T-helper 17 cell (primary cell): ENCODE data around the gene METTL6. TPM values are rescaled to one million over a fixed set of nuclear protein-coding genes. Genes with fewer than 3 reads are reported as not detected.
"Not testable (repeated sequence)": the region's sequence is repeated elsewhere in the genome, so short reads cannot be mapped to it uniquely, and the experiment has no call there.

Source experiments
- ATAC-seq: fragments of 150-1000 bp; cut with Tn5 transposase; 2 replicates; pipeline ENCODE4 v1.10.0; 2021; ENCODE audit warnings: mild to moderate bottlenecking, moderate library complexity
- DNase-seq, 3 donors: peaks; one replicate each; pipeline versions ENCODE4 v3.0.0 to v3.0.0-alpha.2; 2020 to 2021
- H3K9me3 ChIP-seq: one replicate; pipeline ENCODE4 v1.7.0; 2013; ENCODE audit warnings: low read length, mild to moderate bottlenecking; ENCODE audit not compliant: control insufficient read depth, poor library complexity, severe bottlenecking
- H3K27ac Mint-ChIP-seq: one replicate; pipeline ENCODE4 v1.8.0; 2022; ENCODE audit warnings: mild to moderate bottlenecking, moderate library complexity, mixed read lengths
- H3K27me3 Mint-ChIP-seq: one replicate; pipeline ENCODE4 v1.8.0; 2022; ENCODE audit warnings: mixed read lengths
- H3K36me3 Mint-ChIP-seq: one replicate; pipeline ENCODE4 v1.8.0; 2022; ENCODE audit warnings: low read depth, mixed read lengths
- H3K4me1 Mint-ChIP-seq: one replicate; pipeline ENCODE4 v1.8.0; 2022; ENCODE audit warnings: mild to moderate bottlenecking, mixed read lengths
- H3K4me3 Mint-ChIP-seq: one replicate; pipeline ENCODE4 v1.8.0; 2022; ENCODE audit warnings: mild to moderate bottlenecking, moderate library complexity, mixed read lengths
- total RNA-seq, 4 donors: library from RNA in 2 of 4; stranded (reverse) in 2 of 4; gene quantifications; one replicate each; pipeline ENCODE4 v1.2.3 and lab custom pipeline; 2022 to 2026

METTL6 gene
- total RNA-seq, 2 donors from 2014 or later: 6.5 to 8.6 TPM

DNA sequence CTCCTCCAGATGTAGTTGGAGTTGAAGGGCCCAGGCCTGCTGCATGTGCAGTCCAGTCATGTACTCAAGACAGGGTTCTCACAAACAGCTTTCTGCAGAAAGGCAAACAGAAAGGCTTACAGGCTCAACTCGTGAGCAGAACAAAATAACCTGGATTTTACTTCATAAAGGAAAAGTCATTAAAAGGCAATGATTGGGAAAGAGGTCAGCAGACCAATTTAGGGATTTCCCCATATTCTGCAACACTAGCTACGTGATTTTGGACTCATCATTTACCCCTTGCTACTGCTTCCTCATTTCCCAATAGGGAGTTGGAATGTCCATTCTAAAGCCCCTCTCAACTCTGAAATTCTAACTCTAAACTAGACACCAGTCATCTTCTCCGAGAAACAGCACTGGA lies 18.1 kb downstream of the METTL6 start:
- no peaks in the 10 kb centered on the region for H3K9me3 ChIP-seq
- ATAC-seq (no peak), DNase-seq (no peak)
- Mint-ChIP-seq H3K27ac (no peak overlapping the region), H3K36me3 (no peaks in the 10 kb centered on the region), H3K27me3 (no peaks in the 10 kb centered on the region), H3K4me1 (peaks cover 4% of the 10 kb centered on the region), H3K4me3 (no peak overlapping the region)

DNA sequence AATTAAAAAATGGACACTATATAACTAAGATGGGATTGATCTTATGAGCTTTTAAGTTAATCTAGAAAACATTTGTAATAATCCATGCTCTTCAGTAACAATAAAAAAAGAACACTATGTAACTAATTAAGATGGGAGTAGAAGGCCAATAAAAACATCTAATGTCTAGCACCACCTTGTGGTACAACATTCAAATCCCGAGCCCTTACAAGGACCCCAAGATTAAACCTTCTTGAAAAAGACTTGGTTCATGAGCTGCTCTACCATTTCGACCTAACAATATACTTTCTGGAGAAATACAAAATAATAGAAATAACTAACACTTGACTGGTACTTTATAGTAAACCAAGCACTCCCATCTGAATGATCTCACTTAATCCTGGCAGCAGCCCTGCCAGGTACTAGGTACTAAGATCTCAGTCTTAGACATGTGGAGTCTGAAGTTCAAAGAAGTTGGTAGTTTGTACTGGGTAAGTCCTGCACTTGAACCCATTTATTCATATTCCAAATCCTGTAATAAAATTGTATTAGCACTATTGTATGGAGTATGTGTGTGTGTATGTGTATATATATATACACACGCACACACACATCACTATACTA lies 21.8 kb downstream of the METTL6 start:
- Mint-ChIP-seq H3K4me3 (no peak overlapping the region), H3K4me1 (peaks cover 14% of the 10 kb centered on the region), H3K36me3 (no peaks in the 10 kb centered on the region), H3K27ac (no peak overlapping the region), H3K27me3 (no peaks in the 10 kb centered on the region)
- DNase-seq (no peak), ATAC-seq (peak; percentile 75)
- H3K9me3 ChIP-seq: no peaks in the 10 kb centered on the region

DNA sequence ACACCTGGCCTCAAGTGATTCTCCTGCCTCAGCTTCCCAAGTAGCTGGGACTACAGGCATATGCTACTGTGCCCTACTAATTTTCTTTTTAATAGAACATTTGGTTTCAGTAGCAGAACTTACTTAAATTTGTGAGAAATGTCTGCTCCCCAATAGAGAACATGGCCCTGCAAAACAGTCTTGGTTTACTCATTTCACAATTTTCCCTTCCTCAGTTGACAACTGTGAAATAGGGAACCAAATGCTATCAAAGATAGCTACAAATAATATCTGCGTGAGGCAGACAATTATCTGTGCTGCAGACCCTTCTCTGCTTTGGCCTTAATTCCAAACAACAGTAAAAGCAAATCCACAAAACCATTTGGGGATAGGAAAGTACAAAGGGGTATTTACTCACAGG lies 22.6 kb downstream of the METTL6 start:
- Mint-ChIP-seq H3K4me3 (no peak overlapping the region), H3K36me3 (no peaks in the 10 kb centered on the region), H3K4me1 (peaks cover 21% of the 10 kb centered on the region), H3K27ac (no peak overlapping the region), H3K27me3 (no peaks in the 10 kb centered on the region)
- ATAC-seq (no peak), DNase-seq (no peak)
- no peaks in the 10 kb centered on the region for H3K9me3 ChIP-seq

DNA sequence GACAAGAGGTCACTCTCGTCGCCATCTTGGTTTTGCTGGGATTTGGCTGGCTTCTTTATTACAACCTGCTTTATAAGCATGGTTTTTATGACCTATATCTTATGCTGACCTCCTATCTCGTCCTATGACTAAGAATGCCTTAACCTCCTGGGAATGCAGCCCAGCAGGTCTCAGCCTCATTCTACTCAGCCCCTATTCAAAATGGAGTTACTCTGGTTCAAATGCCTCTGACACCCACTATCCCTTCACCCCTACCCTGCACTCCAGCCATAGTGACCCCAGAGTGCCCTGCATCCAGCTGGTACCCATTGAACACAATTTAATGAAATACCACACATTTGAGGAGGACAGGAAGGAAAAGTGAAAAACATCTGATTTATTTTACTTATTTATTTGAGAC lies 23.4 kb downstream of the METTL6 start:
- DNase-seq (no peak), ATAC-seq (no peak)
- no peaks in the 10 kb centered on the region for H3K9me3 ChIP-seq
- H3K4me3 Mint-ChIP-seq: no peak overlapping the region
- H3K4me1 Mint-ChIP-seq: peaks cover 29% of the 10 kb centered on the region
- H3K27ac Mint-ChIP-seq: no peak overlapping the region
- H3K27me3 Mint-ChIP-seq: no peaks in the 10 kb centered on the region
- H3K36me3 Mint-ChIP-seq: no peaks in the 10 kb centered on the region

DNA sequence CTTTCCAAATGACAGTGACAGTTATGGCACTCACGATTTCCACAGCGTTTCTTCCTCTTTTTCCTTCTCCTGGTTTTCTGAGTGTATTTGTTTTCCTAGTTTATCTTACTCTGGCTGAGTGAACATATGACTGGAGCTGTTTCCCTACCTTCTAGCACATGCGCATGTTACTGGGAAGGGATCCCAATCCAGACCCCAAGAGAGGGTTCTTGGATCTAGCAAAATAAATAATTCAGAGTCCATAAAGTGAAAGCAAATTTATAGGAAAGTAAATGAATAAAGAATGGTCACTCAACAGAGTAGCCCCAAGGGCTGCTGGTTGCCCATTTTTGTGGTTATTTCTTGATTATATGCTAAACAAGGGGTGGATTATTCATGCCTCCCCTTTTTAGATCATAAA lies 23.8 kb downstream of the METTL6 start:
- Mint-ChIP-seq H3K36me3 (no peaks in the 10 kb centered on the region), H3K4me1 (peaks cover 29% of the 10 kb centered on the region), H3K4me3 (no peak overlapping the region), H3K27ac (no peak overlapping the region), H3K27me3 (no peaks in the 10 kb centered on the region)
- H3K9me3 ChIP-seq: no peaks in the 10 kb centered on the region
- no peak for DNase-seq
- no peak for ATAC-seq

DNA sequence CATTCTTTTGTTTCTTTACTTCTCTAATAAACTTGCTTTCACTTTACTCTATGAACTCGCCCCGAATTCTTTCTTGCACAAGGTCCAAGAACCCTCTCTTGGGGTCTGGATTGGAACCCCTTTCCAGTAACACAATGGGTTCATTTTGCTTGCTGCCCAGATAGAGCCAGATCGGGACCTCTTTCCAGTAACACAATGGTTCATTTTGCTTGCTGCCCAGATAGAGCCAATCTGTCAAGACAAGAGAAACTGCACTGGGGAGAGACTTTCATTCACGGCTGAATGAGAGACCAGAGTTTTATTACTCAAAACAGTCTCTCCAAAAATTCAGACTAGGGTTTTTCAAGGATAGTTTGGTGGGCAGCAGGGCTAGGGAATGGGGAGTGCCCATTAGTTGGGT lies 25.4 kb downstream of the METTL6 start:
- Mint-ChIP-seq H3K4me3 (peak overlapping the region; percentile 41), H3K36me3 (no peaks in the 10 kb centered on the region), H3K27ac (no peak overlapping the region), H3K4me1 (peaks cover 30% of the 10 kb centered on the region), H3K27me3 (no peaks in the 10 kb centered on the region)
- no peak for DNase-seq
- H3K9me3 ChIP-seq: no peaks in the 10 kb centered on the region
- ATAC-seq: no peak

DNA sequence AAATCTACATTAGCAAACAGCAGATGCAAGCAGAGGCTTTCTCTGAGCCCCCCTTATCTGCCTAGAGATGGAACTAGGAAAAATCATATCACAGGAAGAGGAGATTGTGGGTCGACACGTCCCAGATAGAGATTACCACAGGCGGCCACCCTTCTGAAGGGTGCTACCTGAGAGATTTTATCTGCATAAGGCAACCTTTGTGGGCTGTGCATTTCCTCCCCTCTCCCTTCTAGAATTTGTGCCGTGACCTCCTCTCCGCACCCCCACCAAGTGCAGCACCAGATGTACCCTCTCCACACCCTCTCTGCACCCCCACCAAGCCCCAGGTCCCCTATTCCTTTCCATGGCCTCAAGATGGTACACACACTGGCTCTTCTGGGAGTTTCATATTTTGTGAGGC lies 27.4 kb downstream of the METTL6 start:
- Mint-ChIP-seq H3K4me1 (peaks cover 26% of the 10 kb centered on the region), H3K27ac (peak overlapping the region; percentile 75), H3K4me3 (peak overlapping the region; percentile 81), H3K27me3 (no peaks in the 10 kb centered on the region), H3K36me3 (no peaks in the 10 kb centered on the region)
- DNase-seq: peak in 1 of 3 donors; percentile 9
- ATAC-seq: peak; percentile 91
- no peaks in the 10 kb centered on the region for H3K9me3 ChIP-seq

DNA sequence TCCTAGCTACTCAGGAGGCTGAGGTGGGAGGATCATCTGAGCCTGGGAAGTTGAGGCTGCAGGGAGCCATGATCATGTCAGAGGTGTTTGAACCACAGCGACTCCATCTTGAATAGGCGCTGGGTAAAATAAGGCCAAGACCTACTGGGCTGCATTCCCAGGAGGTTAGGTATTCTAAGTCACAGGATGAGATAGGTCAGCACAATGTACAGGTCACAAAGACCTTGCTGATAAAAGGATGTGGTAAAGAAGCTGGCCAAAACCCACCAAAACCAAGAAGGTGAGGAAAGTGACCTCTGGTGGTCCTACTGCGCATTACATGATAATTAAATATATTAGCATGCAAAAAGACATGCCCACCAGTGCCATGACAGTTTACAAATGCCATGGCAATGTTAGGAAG lies 28.6 kb downstream of the METTL6 start:
- not testable (repeated sequence) for H3K27ac Mint-ChIP-seq, H3K9me3 ChIP-seq, H3K4me3 Mint-ChIP-seq, H3K27me3 Mint-ChIP-seq, H3K36me3 Mint-ChIP-seq, DNase-seq, ATAC-seq
- peaks cover 26% of the 10 kb centered on the region for H3K4me1 Mint-ChIP-seq

DNA sequence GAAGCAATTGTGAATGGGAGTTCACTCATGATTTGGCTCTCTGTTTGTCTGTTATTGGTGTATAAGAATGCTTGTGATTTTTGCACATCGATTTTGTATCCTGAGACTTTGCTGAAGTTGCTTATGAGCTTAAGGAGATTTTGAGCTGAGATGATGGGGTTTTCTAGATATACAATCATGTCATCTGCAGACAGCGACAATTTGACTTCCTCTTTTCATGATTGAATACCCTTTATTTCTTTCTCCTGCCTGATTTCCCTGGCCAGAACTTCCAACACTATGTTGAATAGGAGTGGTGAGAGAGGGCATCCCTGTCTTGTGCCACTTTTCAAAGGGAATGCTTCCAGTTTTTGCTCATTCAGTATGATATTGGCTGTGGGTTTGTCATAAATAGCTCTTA lies 34.1 kb downstream of the METTL6 start:
- DNase-seq, H3K36me3 Mint-ChIP-seq, ATAC-seq, H3K4me3 Mint-ChIP-seq, H3K27me3 Mint-ChIP-seq, H3K9me3 ChIP-seq, H3K27ac Mint-ChIP-seq, H3K4me1 Mint-ChIP-seq: not testable (repeated sequence)

DNA sequence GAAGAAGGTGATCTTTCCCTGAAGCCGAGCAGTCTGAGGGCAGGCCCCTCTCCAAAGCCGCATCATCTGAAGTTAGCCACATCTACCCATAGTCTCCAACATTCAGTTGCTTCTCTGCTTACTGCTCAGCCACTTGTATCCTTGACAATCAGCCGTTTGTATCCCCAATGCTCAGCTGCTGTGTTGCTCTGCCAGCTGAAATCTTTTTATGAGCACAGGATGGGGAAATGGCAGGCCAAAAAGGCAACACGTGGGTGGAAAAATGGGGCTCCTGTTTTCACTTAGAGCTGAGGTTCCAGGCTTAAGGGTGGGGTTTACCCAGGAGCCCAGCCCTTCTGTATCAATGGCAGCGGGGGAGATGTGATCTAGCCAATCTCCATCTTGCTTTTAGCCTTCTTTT lies 36.3 kb downstream of the METTL6 start:
- no peak overlapping the region for H3K27ac Mint-ChIP-seq
- no peak overlapping the region for H3K4me3 Mint-ChIP-seq
- ATAC-seq (no peak), DNase-seq (no peak)
- peaks cover 2% of the 10 kb centered on the region for H3K36me3 Mint-ChIP-seq
- no peaks in the 10 kb centered on the region for H3K27me3 Mint-ChIP-seq
- no peaks in the 10 kb centered on the region for H3K9me3 ChIP-seq
- peaks cover 7% of the 10 kb centered on the region for H3K4me1 Mint-ChIP-seq

DNA sequence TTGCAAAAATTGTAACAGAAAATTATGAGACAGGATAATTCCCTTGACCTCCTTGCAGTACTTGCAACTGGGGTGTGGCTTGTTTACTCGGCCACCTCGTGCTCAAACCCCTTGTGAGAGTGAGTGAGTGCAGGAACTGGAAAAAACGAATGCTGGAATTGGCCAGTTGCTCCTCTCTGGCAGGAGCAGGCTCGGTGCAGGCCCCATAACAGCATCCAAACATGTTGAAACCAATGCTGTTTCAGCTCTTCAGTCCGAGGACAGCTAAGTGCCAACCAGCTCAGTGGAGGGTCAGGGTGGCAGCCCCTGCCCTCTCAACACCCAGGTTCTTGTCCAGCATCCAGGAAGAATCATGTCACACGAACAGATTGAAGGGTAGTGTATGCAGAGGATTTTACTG lies 36.9 kb downstream of the METTL6 start:
- ATAC-seq (no peak), DNase-seq (no peak)
- no peaks in the 10 kb centered on the region for H3K27me3 Mint-ChIP-seq
- no peak overlapping the region for H3K27ac Mint-ChIP-seq
- no peaks in the 10 kb centered on the region for H3K9me3 ChIP-seq
- peaks cover 7% of the 10 kb centered on the region for H3K4me1 Mint-ChIP-seq
- H3K36me3 Mint-ChIP-seq: peaks cover 2% of the 10 kb centered on the region
- no peak overlapping the region for H3K4me3 Mint-ChIP-seq

DNA sequence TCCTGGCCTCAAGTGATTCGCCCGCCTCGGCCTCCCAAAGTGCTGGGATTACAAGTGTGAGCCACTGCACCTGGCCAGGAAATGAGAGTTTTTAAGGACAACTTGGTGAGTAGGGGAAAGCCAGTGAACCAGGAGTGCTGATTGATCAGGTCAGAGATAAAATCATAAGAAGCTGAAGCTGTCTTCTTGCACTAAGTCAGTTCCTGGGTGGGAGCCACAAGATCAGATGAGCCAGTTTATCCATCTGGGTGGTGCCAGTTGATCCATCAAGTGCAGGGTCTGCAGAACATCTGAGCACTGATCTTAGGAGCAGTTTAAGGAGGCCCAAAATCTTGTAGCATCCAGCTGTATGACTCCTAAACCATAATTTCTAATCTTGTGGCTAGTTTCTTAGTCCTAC lies 39.0 kb downstream of the METTL6 start:
- H3K27ac Mint-ChIP-seq, H3K36me3 Mint-ChIP-seq, H3K4me3 Mint-ChIP-seq, H3K27me3 Mint-ChIP-seq, DNase-seq, H3K9me3 ChIP-seq, ATAC-seq: not testable (repeated sequence)
- H3K4me1 Mint-ChIP-seq: peaks cover 12% of the 10 kb centered on the region

DNA sequence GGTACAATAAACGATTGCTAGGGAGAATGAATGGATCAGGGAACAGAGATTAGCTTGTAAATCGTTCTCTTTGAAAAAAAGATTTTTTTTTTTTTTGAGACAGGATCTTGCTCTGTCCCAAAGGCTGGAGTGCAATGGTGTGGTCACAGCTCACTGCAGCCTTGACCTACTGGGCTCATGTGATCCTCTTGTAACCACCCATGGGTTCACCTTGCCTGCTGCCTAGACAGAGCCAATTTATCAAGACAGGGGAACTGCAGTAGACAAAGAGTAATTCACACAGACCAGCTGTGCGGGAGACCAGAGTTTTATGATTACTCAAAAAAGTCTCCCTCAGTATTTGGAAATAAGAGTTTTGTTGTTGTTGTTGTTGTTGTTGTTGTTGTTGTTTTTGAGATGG lies 39.6 kb downstream of the METTL6 start:
- Mint-ChIP-seq H3K4me1 (peaks cover 13% of the 10 kb centered on the region), H3K36me3 (peaks cover 2% of the 10 kb centered on the region), H3K27me3 (no peaks in the 10 kb centered on the region), H3K27ac (no peak overlapping the region), H3K4me3 (no peak overlapping the region)
- H3K9me3 ChIP-seq: no peaks in the 10 kb centered on the region
- ATAC-seq: no peak
- no peak for DNase-seq

DNA sequence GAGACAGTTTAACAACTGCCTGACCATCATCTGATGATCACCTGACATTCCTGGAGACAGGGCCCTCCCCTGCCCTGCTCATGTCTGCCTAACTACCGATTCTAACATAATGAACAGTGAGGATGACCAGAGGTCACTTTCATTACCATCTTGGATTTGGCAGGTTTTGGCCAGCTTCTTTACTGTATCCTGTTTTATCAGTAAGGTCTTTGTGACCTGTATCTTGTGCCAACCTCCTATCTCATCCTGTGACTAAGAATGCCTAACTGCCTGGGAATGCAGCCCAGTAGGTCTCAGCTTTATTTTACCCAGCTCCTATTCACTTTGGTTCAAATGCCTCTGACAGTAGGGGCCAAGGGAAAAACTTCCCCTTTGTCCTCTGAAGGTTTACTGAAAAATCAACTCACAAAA lies 40.2 kb downstream of the METTL6 start:
- H3K4me3 Mint-ChIP-seq: no peak overlapping the region
- H3K27me3 Mint-ChIP-seq: no peaks in the 10 kb centered on the region
- DNase-seq (no peak), ATAC-seq (no peak)
- H3K9me3 ChIP-seq: no peaks in the 10 kb centered on the region
- H3K36me3 Mint-ChIP-seq: peaks cover 2% of the 10 kb centered on the region
- H3K4me1 Mint-ChIP-seq: peaks cover 15% of the 10 kb centered on the region
- H3K27ac Mint-ChIP-seq: no peak overlapping the region
